GM23338 (cell line): ENCODE measurements around the gene CD63.

ENCODE experiments used
- CREB1 ChIP-seq: fragments of 250-450 bp; sonication (Bioruptor Pico); IDR thresholded peaks from 2 replicates; pipeline ENCODE4 v1.5.0; 2020; ENCODE audit warnings: low read depth, mild to moderate bottlenecking, moderate library complexity
- EZH2phosphoT487 ChIP-seq: fragments of 200-600 bp; sonication (generic); IDR thresholded peaks from one replicate; pipeline ENCODE4 v1.8.1; 2018; ENCODE audit warnings: antibody characterized with exemption; ENCODE audit not compliant: unreplicated experiment
- POLR2AphosphoS5 ChIP-seq: IDR thresholded peaks from 2 replicates; pipeline ENCODE4 v1.6.1; 2016; ENCODE audit warnings: antibody characterized with exemption, low read depth
- TF ChIP-seq, protein P1 (sequence below), 2 experiments: fragments of 200-600 bp in 1 of 2; sonication (generic) in 1 of 2; conservative IDR thresholded peaks; 2 replicates each; pipeline versions ENCODE4 v1.5.1 to v1.6.1; 2016 to 2017; ENCODE audit warnings: antibody characterized with exemption in 2 of 2, low read depth in 2 of 2, mild to moderate bottlenecking in 2 of 2, moderate library complexity in 1 of 2

DNA sequence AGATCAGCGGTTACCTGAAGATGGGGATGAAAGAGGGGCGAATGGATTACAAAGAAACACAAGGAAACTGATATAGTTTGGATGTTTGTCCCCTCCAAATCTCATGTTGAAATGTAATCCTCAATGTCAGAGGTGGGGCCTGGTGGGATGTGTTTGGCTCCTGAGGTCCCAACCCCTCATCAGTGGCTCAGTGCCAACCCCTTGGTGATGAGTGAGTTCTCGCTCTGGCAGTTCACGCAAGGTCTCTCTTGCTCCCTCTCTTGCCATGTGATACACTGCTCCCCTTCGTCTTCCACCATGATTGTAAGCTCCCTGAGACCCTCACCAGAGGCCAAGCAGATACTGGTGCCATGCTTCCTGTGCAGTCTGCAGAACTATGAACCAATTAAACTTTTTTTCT, 49.1 kb downstream of the CD63 start:
- no peak for TF ChIP-seq CREB1 (CRISPR knock-in tag)
- TF ChIP-seq, protein P1, sequence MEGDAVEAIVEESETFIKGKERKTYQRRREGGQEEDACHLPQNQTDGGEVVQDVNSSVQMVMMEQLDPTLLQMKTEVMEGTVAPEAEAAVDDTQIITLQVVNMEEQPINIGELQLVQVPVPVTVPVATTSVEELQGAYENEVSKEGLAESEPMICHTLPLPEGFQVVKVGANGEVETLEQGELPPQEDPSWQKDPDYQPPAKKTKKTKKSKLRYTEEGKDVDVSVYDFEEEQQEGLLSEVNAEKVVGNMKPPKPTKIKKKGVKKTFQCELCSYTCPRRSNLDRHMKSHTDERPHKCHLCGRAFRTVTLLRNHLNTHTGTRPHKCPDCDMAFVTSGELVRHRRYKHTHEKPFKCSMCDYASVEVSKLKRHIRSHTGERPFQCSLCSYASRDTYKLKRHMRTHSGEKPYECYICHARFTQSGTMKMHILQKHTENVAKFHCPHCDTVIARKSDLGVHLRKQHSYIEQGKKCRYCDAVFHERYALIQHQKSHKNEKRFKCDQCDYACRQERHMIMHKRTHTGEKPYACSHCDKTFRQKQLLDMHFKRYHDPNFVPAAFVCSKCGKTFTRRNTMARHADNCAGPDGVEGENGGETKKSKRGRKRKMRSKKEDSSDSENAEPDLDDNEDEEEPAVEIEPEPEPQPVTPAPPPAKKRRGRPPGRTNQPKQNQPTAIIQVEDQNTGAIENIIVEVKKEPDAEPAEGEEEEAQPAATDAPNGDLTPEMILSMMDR (conservative IDR thresholded peaks at IDR 0.05; ENCODE audit: low read depth in 2 of 2): no peak
- TF ChIP-seq EZH2phosphoT487: no peak
- no peak for TF ChIP-seq POLR2AphosphoS5
